IMR-90 (cell line): ENCODE data around the gene ATP1B3. TPM values are rescaled to one million over a fixed set of nuclear protein-coding genes. Genes with fewer than 3 reads are reported as not detected.

Experiments used
- ATAC-seq: fragments of 200-7000 bp; cut with Tn5 transposase; 2 replicates; pipeline ENCODE4 v1.9.1; 2020; ENCODE audit warnings: low read depth, mild to moderate bottlenecking, moderate library complexity
- BruUV-seq: library from RNA; stranded (reverse); fragments of 400-500 nt; replicated peaks from 2 replicates; lab custom pipeline; 2021; lab: Mats Ljungman, UMichigan
- CTCF ChIA-PET: fragments of 300-600 bp; formaldehyde crosslinking; extraction: SDS; loops from one replicate; lab custom pipeline; 2021; ENCODE audit warnings: antibody characterized with exemption; lab: Yijun Ruan, JAX
- POLR2A ChIA-PET: fragments of 300-600 bp; sonication (Branson Sonifier 250); formaldehyde crosslinking; loops from one replicate; lab custom pipeline; 2022; ENCODE audit warnings: antibody characterized with exemption; ENCODE audit not compliant: unreplicated experiment; lab: Charles Lee
- DNase-seq: peaks from one replicate; pipeline ENCODE4 v3.0.0; 2013
- H2AFZ ChIP-seq: replicated peaks from 2 replicates; pipeline ENCODE3; 2013; ENCODE audit warnings: low read length, mild to moderate bottlenecking; ENCODE audit not compliant: poor library complexity
- H2AK5ac ChIP-seq: 2 replicates; pipeline ENCODE4 v1.6.1; 2013; ENCODE audit warnings: low read depth, low read length, inconsistent platforms
- H2AK9ac ChIP-seq: replicated peaks from 2 replicates; pipeline ENCODE3; 2013; ENCODE audit warnings: mild to moderate bottlenecking, low read depth, low read length, moderate library complexity; ENCODE audit not compliant: poor library complexity
- H2BK120ac ChIP-seq: 2 replicates; pipeline ENCODE4 v1.6.1; 2013; ENCODE audit warnings: low read depth, low read length, inconsistent platforms
- H2BK15ac ChIP-seq: 3 replicates; pipeline ENCODE4 v1.6.1; 2013; ENCODE audit warnings: low read depth, low read length, inconsistent platforms
- H2BK20ac ChIP-seq: 2 replicates; pipeline ENCODE4 v1.6.1; 2013; ENCODE audit warnings: low read depth, mild to moderate bottlenecking, inconsistent platforms, low read length, moderate library complexity
- H2BK5ac ChIP-seq: 2 replicates; pipeline ENCODE4 v1.6.1; 2013; ENCODE audit warnings: mild to moderate bottlenecking, low read depth, low read length, inconsistent platforms; ENCODE audit not compliant: poor library complexity, severe bottlenecking
- H3K14ac ChIP-seq: replicated peaks from 2 replicates; pipeline ENCODE4 v1.6.1; 2013; ENCODE audit warnings: low read depth, low read length, inconsistent platforms
- H3K18ac ChIP-seq: 2 replicates; pipeline ENCODE4 v1.6.1; 2013; ENCODE audit warnings: low read depth, low read length, control low read depth
- H3K23ac ChIP-seq: 2 replicates; pipeline ENCODE4 v1.6.1; 2013; ENCODE audit warnings: low read depth, low read length, inconsistent platforms
- H3K27ac ChIP-seq: 2 replicates; pipeline ENCODE4 v1.5.1; 2013; ENCODE audit warnings: mild to moderate bottlenecking, control low read depth, low read length; ENCODE audit not compliant: insufficient read depth
- H3K27me3 ChIP-seq: 2 replicates; pipeline ENCODE4 v1.6.1; 2013; ENCODE audit warnings: low read length; ENCODE audit not compliant: control insufficient read depth, insufficient read depth
- H3K36me3 ChIP-seq: 2 replicates; pipeline ENCODE4 v1.6.1; 2013; ENCODE audit warnings: low read length, mixed read lengths; ENCODE audit not compliant: control insufficient read depth, insufficient read depth
- H3K4ac ChIP-seq: 2 replicates; pipeline ENCODE4 v1.6.1; 2013; ENCODE audit warnings: low read depth, low read length, inconsistent platforms
- H3K4me1 ChIP-seq: 2 replicates; pipeline ENCODE4 v1.6.1; 2013; ENCODE audit warnings: low read length, mixed read lengths; ENCODE audit not compliant: control insufficient read depth, insufficient read depth
- H3K4me2 ChIP-seq: 2 replicates; pipeline ENCODE4 v1.6.1; 2013; ENCODE audit warnings: low read depth, mild to moderate bottlenecking, control low read depth, low read length, moderate library complexity
- H3K4me3 ChIP-seq: 2 replicates; pipeline ENCODE4 v1.5.1; 2013; ENCODE audit warnings: low read depth, mild to moderate bottlenecking, control low read depth, low read length, moderate library complexity; ENCODE audit not compliant: insufficient read depth
- H3K56ac ChIP-seq: 2 replicates; pipeline ENCODE4 v1.6.1; 2013; ENCODE audit warnings: low read length, inconsistent platforms; ENCODE audit not compliant: insufficient read depth; ENCODE audit errors: extremely low read depth
- H3K79me1 ChIP-seq, 2 experiments: 2 replicates each; pipeline ENCODE4 v1.6.1; 2013; ENCODE audit warnings: low read length in 2 of 2, inconsistent platforms in 1 of 2, low read depth in 1 of 2
- H3K9ac ChIP-seq: 2 replicates; pipeline ENCODE4 v1.6.1; 2013; ENCODE audit warnings: low read depth, low read length, control low read depth
- H3K9me1 ChIP-seq: 2 replicates; pipeline ENCODE4 v1.6.1; 2013; ENCODE audit warnings: low read length, inconsistent platforms; ENCODE audit not compliant: insufficient read depth
- H3K9me3 ChIP-seq: 2 replicates; pipeline ENCODE4 v1.6.1; 2013; ENCODE audit warnings: low read length; ENCODE audit not compliant: control insufficient read depth, insufficient read depth
- H4K20me1 ChIP-seq: 2 replicates; pipeline ENCODE4 v1.6.1; 2013; ENCODE audit warnings: low read length, inconsistent platforms; ENCODE audit not compliant: insufficient read depth
- H4K5ac ChIP-seq: 2 replicates; pipeline ENCODE4 v1.6.1; 2013; ENCODE audit warnings: mild to moderate bottlenecking, low read depth, low read length, control low read depth
- H4K8ac ChIP-seq, 2 experiments: 2 replicates each; pipeline ENCODE4 v1.6.1; 2013; ENCODE audit warnings: low read depth in 2 of 2, low read length in 2 of 2, control low read depth in 1 of 2, inconsistent platforms in 1 of 2
- H4K91ac ChIP-seq: 2 replicates; pipeline ENCODE4 v1.6.1; 2013; ENCODE audit warnings: low read depth, low read length, inconsistent platforms; ENCODE audit not compliant: insufficient read depth
- CEBPB ChIP-seq: IDR thresholded peaks from 2 replicates; pipeline ENCODE4 v1.6.1; 2012; ENCODE audit warnings: low read depth, low read length, improper control_type of control experiment
- CHD1 ChIP-seq: IDR thresholded peaks from 2 replicates; pipeline ENCODE4 v1.6.1; 2012; ENCODE audit warnings: low read depth, low read length, improper control_type of control experiment
- ELK1 ChIP-seq: fragments of 150-350 bp; IDR thresholded peaks from 2 replicates; pipeline ENCODE4 v1.6.1; 2016; ENCODE audit warnings: low read depth, mild to moderate bottlenecking, low read length, moderate library complexity, borderline replicate concordance
- FOS ChIP-seq: fragments of 150-350 bp; IDR thresholded peaks from 2 replicates; pipeline ENCODE4 v1.6.1; 2016; ENCODE audit warnings: low read depth, low read length
- MAFK ChIP-seq: IDR thresholded peaks from 2 replicates; pipeline ENCODE4 v1.6.1; 2012; ENCODE audit warnings: low read depth, low read length, improper control_type of control experiment
- MAZ ChIP-seq: IDR thresholded peaks from 2 replicates; pipeline ENCODE4 v1.6.1; 2012; ENCODE audit warnings: low read depth, mild to moderate bottlenecking, low read length, improper control_type of control experiment, moderate library complexity, borderline replicate concordance
- MXI1 ChIP-seq: IDR thresholded peaks from 2 replicates; pipeline ENCODE4 v1.6.1; 2012; ENCODE audit warnings: low read depth, mild to moderate bottlenecking, low read length, moderate library complexity, borderline replicate concordance
- NFE2L2 ChIP-seq: fragments of 150-350 bp; IDR thresholded peaks from 2 replicates; pipeline ENCODE4 v1.6.1; 2016; ENCODE audit warnings: low read depth, mild to moderate bottlenecking, low read length
- POLR2A ChIP-seq: IDR thresholded peaks from 2 replicates; pipeline ENCODE4 v1.6.1; 2012; ENCODE audit warnings: mild to moderate bottlenecking, low read depth, low read length
- RAD21 ChIP-seq: IDR thresholded peaks from 2 replicates; pipeline ENCODE4 v1.6.1; 2012; ENCODE audit warnings: low read length, improper control_type of control experiment
- RCOR1 ChIP-seq: IDR thresholded peaks from 2 replicates; pipeline ENCODE4 v1.6.1; 2012; ENCODE audit warnings: mild to moderate bottlenecking, low read length, improper control_type of control experiment; ENCODE audit not compliant: insufficient replicate concordance
- RFX5 ChIP-seq: IDR thresholded peaks from 2 replicates; pipeline ENCODE4 v1.8.0; 2012; ENCODE audit warnings: low read depth, mild to moderate bottlenecking, low read length, moderate library complexity
- SMC3 ChIP-seq: fragments of 150-350 bp; IDR thresholded peaks from 2 replicates; pipeline ENCODE4 v1.6.1; 2016; ENCODE audit warnings: low read depth, mild to moderate bottlenecking, antibody characterized with exemption, low read length, moderate library complexity
- WGBS, 2 experiments: methylation state at CpG; one replicate each; pipeline versions ENCODE4 v1.1.5 to v1.1.7; 2013; ENCODE audit warnings: missing lambda C conversion rate in 2 of 2; ENCODE audit not compliant: insufficient read length in 1 of 2; ENCODE audit errors: extremely low coverage in 2 of 2; 5-methylcytosine and 5-hydroxymethylcytosine counted together
- dilution Hi-C: fragments of 300-500 bp; cut with HindIII; formaldehyde crosslinking; loops from one replicate; pipeline ENCODE4 v1.14.3; 2018; ENCODE audit warnings: low sequenced_read_pairs; ENCODE audit not compliant: unreplicated experiment
- in situ Hi-C: fragments of 300-500 bp; cut with MboI; formaldehyde crosslinking; loops from 3 replicates; pipeline ENCODE4 v1.14.3; 2019; ENCODE audit warnings: low sequenced_read_pairs, inconsistent platforms, mixed read lengths
- intact Hi-C: fragments of 100-400 bp; cut with micrococcal nuclease; formaldehyde crosslinking; loops from 2 replicates; pipeline ENCODE4 v1.10.0; 2022
- polyA plus RNA-seq, 3 experiments: library from polyadenylated mRNA; depleted of rRNA; stranded (reverse); fragments of >200 nt; gene quantifications; 2 replicates each; pipeline ENCODE4 v1.2.3, GENCODE V29; 2012; ENCODE audit warnings: low replicate concordance in 1 of 3
- total RNA-seq: library from RNA; depleted of rRNA; stranded (reverse); fragments of >200 nt; gene quantifications from 2 replicates; pipeline ENCODE4 v1.2.3, GENCODE V29; 2012
- TF ChIP-seq, protein P1 (sequence below): fragments of 150-350 bp; IDR thresholded peaks from 2 replicates; pipeline ENCODE4 v1.6.1; 2017; ENCODE audit warnings: mild to moderate bottlenecking, antibody characterized with exemption, low read length, low read depth
- TF ChIP-seq, protein P2 (sequence below): conservative IDR thresholded peaks from 2 replicates; pipeline ENCODE4 v1.5.1; 2012; ENCODE audit warnings: mild to moderate bottlenecking, low read depth, low read length, improper control_type of control experiment

Gene ATP1B3
- total and polyA plus RNA-seq, 2 of the 4 experiments (the other 2 are of a cell fraction): 64.3 to 126 TPM

DNA sequence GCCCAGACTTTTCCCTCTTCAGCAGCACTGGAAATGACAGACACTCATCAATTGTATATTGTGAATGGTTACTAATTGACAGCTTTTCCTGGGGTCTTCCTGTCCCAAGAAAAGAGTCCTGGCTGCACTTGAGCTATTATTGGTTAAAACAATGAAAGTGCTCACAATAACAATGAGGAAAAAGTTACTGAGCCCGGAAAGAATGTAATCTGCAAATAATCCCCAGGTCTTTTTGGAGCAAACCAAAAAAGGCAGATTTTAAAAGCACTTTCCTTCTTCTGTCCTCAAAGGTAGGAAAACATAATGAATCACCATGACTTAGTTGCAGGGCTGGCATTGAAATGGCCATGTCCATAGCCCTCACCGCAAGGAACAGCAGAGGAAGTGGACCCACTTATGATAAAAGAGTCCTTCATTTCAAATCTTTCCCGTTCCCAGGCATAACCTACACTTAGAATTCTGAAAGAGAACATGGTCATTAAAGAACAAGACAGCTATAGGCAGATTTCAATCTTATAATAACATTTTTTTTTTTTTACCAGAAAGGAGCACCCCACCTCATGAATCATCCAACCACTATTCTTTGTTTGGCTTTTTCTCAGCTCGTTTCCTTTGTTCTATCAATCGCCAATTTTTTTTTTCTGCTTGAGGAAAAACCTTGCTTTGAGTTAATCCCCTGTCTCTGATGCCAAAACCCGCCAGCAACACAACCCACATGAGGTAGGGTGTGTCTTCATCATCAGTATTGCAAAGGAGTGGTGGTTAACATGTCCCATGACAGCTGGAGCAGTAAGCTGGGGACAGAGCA is 35.5 kb upstream of the ATP1B3 start:
- no CpG with 5 or more reads among the region's 6 CpGs for WGBS, 2 experiments
- H2BK20ac ChIP-seq: no peak overlapping the region
- intact Hi-C loops (no loop called here), in situ Hi-C loops (no loop called here), dilution Hi-C loops (no loop called here)
- H3K56ac ChIP-seq: no peak overlapping the region
- H3K18ac ChIP-seq: no peak overlapping the region
- no peak for DNase-seq
- peak overlapping the region; percentile 44 for H2AFZ ChIP-seq
- no peak overlapping the region for H4K91ac ChIP-seq
- H4K20me1 ChIP-seq: no peaks in the 10 kb centered on the region
- H3K23ac ChIP-seq: no peak overlapping the region
- H3K36me3 ChIP-seq: no peaks in the 10 kb centered on the region
- no peak overlapping the region for H3K14ac ChIP-seq
- no peak overlapping the region for H2BK5ac ChIP-seq
- no peak overlapping the region for H3K27ac ChIP-seq
- no peak overlapping the region for H4K8ac ChIP-seq
- no peak overlapping the region for H3K4ac ChIP-seq
- no peak for TF ChIP-seq FOS
- no peak for TF ChIP-seq MXI1
- no peak for TF ChIP-seq SMC3
- TF ChIP-seq CHD1: no peak
- TF ChIP-seq ELK1: no peak
- TF ChIP-seq, protein P1, sequence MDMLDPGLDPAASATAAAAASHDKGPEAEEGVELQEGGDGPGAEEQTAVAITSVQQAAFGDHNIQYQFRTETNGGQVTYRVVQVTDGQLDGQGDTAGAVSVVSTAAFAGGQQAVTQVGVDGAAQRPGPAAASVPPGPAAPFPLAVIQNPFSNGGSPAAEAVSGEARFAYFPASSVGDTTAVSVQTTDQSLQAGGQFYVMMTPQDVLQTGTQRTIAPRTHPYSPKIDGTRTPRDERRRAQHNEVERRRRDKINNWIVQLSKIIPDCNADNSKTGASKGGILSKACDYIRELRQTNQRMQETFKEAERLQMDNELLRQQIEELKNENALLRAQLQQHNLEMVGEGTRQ: no peak
- no peak for TF ChIP-seq RFX5
- no peak for TF ChIP-seq MAZ
- no peak for TF ChIP-seq RAD21
- TF ChIP-seq CEBPB: no peak
- TF ChIP-seq POLR2A: no peak
- TF ChIP-seq, protein P2, sequence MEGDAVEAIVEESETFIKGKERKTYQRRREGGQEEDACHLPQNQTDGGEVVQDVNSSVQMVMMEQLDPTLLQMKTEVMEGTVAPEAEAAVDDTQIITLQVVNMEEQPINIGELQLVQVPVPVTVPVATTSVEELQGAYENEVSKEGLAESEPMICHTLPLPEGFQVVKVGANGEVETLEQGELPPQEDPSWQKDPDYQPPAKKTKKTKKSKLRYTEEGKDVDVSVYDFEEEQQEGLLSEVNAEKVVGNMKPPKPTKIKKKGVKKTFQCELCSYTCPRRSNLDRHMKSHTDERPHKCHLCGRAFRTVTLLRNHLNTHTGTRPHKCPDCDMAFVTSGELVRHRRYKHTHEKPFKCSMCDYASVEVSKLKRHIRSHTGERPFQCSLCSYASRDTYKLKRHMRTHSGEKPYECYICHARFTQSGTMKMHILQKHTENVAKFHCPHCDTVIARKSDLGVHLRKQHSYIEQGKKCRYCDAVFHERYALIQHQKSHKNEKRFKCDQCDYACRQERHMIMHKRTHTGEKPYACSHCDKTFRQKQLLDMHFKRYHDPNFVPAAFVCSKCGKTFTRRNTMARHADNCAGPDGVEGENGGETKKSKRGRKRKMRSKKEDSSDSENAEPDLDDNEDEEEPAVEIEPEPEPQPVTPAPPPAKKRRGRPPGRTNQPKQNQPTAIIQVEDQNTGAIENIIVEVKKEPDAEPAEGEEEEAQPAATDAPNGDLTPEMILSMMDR: no peak
- no peak for TF ChIP-seq NFE2L2
- TF ChIP-seq RCOR1: no peak
- TF ChIP-seq MAFK: no peak
- H2AK9ac ChIP-seq: no peak overlapping the region
- H4K5ac ChIP-seq: no peak overlapping the region
- ChIA-PET POLR2A (no interaction called here), CTCF (no interaction called here)
- peaks cover 2% of the 10 kb centered on the region; the same call in 1 of the 2 replicates for H3K27me3 ChIP-seq
- no peak overlapping the region for H2BK15ac ChIP-seq
- H3K9me1 ChIP-seq: 0 out of 2 replicates have a peak, but pooled peaks cover 3% of the 10 kb centered on the region
- H3K4me1 ChIP-seq: no peaks in the 10 kb centered on the region
- no peak overlapping the region for H3K4me2 ChIP-seq
- H3K9me3 ChIP-seq: no peaks in the 10 kb centered on the region
- no TSS peak for BruUV-seq
- H3K79me1 ChIP-seq: no peaks in the 10 kb centered on the region
- H3K9ac ChIP-seq: no peak overlapping the region
- ATAC-seq: no peak
- H2AK5ac ChIP-seq: 0 out of 2 replicates have a peak overlapping the region, but pooled peaks have one; percentile 12
- H2BK120ac ChIP-seq: no peak overlapping the region
- H3K4me3 ChIP-seq: no peak overlapping the region
